Measurements from ENCODE around the gene SYT5.
"Not testable (repeated sequence)": the region's sequence is repeated elsewhere in the genome, so short reads cannot be mapped to it uniquely, and the experiment has no call there.

DNA sequence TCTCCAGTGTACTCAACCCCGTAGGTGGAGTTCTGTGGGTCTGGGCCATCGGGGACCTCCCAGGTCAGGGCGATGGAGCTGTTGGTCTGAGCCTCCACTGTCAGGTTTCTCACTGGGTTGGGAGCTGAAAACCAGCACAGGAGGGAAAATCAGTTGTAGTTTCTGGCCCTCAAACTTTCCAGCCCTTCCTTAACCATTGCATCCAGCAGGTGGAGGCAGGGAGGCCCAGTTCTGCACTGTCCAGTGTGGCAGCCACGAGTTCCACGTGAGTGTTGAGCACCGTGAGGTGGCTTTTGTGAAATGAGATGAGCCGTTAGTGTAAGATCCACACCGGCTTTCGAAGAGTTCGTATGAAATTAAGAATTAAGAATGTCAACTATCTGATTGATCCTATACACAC is 22.1 kb upstream of the SYT5 start:
- TF ChIP-seq, protein P1, sequence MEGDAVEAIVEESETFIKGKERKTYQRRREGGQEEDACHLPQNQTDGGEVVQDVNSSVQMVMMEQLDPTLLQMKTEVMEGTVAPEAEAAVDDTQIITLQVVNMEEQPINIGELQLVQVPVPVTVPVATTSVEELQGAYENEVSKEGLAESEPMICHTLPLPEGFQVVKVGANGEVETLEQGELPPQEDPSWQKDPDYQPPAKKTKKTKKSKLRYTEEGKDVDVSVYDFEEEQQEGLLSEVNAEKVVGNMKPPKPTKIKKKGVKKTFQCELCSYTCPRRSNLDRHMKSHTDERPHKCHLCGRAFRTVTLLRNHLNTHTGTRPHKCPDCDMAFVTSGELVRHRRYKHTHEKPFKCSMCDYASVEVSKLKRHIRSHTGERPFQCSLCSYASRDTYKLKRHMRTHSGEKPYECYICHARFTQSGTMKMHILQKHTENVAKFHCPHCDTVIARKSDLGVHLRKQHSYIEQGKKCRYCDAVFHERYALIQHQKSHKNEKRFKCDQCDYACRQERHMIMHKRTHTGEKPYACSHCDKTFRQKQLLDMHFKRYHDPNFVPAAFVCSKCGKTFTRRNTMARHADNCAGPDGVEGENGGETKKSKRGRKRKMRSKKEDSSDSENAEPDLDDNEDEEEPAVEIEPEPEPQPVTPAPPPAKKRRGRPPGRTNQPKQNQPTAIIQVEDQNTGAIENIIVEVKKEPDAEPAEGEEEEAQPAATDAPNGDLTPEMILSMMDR (IDR thresholded peaks at IDR 0.05), result not testable (repeated sequence)
- TF ChIP-seq EZH2 (IDR thresholded peaks at IDR 0.05; ENCODE audit: borderline replicate concordance, insufficient read depth, low read depth, low read length, poor library complexity, severe bottlenecking), result not testable (repeated sequence)

Data from B cell (primary cell).